ENCODE results near the gene ANKRD52. TPM values are rescaled to one million over a fixed set of nuclear protein-coding genes. Genes with fewer than 3 reads are reported as not detected.

The ANKRD52 gene
- total and polyA plus RNA-seq, 10 of the 15 experiments (the other 5 are each of a cell fraction or from before 2014, with no cell fraction given), result 0.90 to 55.3 (median 16.1) TPM

DNA sequence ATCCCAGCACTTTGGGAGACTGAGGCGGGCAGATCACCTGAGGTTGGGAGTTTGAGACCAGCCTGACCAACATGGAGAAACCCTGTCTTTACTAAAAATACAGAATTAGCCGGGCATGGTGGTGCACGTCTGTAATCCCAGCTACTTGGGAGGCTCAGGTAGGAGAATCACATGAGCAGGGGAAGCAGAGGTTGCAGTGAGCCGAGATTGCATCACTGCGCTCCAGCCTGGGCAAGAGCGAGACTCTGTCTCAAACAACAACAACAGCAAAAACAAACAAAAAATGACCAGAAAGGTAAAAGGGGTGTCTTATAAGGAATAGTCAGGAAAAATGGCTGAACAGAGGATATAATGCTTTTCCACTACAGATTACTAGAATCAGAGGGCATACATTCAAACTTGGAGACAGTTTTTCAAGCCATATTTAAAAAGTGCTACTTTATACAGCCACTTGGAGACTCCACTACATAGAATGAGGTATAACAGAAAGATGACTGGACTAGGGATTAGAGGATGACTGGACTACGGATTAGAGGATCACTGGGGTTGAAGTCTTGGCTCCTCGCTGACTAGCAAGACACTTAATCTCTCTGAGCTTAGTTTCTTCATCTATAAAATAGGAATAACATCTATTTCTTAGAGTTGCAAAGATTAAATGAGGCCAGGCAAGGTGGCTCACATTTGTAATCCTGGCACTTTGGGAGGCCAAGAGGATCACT is 46.8 kb upstream of the ANKRD52 start:
- ChIA-PET RAD21 (ENCODE audit: unreplicated experiment) (no interaction called here), POLR2A (no interaction called here), CTCF (no interaction called here), SMC1A (ENCODE audit: uncharacterized antibody, unreplicated experiment) (no interaction called here)
- DNase-seq (ENCODE audit: low read depth, low spot score), result no peak
- peaks cover 0 to 9% of the 10 kb centered on the region in 2 experiments; a peak in 2 of 4 replicates for H3K36me3 ChIP-seq (ENCODE audit: control insufficient read depth in 2 of 2, insufficient read depth in 2 of 2, low read length in 1 of 2)
- 86% methylated on average over 8 of the region's 8 CpGs for WGBS (ENCODE audit: insufficient coverage, insufficient replicate concordance, low lambda C conversion rate, missing lambda C conversion rate)
- H3K4me1 ChIP-seq (ENCODE audit: control insufficient read depth, insufficient read depth, low read length), result peaks cover 11% of the 10 kb centered on the region
- FAIRE-seq, result no peak
- intact Hi-C loops (cut with micrococcal nuclease; ENCODE audit: unreplicated experiment) (no loop called here), in situ Hi-C loops (cut with MboI) (no loop called here)
- TF ChIP-seq CHD1 (IDR thresholded peaks at IDR 0.05; ENCODE audit: low read depth, low read length) (no peak), TAF1 (IDR thresholded peaks at IDR 0.05; ENCODE audit: borderline replicate concordance, low read depth, low read length) (no peak), FOXM1 (IDR thresholded peaks at IDR 0.05; ENCODE audit: low read depth, low read length) (no peak), NR2C2 (IDR thresholded peaks at IDR 0.05; ENCODE audit: borderline replicate concordance, control insufficient read depth, insufficient read length, low read depth) (no peak), EGR1 (IDR thresholded peaks at IDR 0.05; ENCODE audit: borderline replicate concordance in 1 of 2, low read depth in 2 of 2, low read length in 2 of 2) (no peak), SMARCA5 (IDR thresholded peaks at IDR 0.05) (no peak), GATAD2B (conservative IDR thresholded peaks at IDR 0.05; ENCODE audit: low read depth) (no peak), MXI1 (IDR thresholded peaks at IDR 0.05; ENCODE audit: low read depth, low read length) (no peak), MEF2A (IDR thresholded peaks at IDR 0.05; ENCODE audit: insufficient read depth, low read depth, low read length) (no peak), FOXK2 (IDR thresholded peaks at IDR 0.05) (no peak), ZNF207 (IDR thresholded peaks at IDR 0.05; ENCODE audit: borderline replicate concordance) (no peak), NR2C1 (IDR thresholded peaks at IDR 0.05) (no peak)
- TF ChIP-seq, protein P1, sequence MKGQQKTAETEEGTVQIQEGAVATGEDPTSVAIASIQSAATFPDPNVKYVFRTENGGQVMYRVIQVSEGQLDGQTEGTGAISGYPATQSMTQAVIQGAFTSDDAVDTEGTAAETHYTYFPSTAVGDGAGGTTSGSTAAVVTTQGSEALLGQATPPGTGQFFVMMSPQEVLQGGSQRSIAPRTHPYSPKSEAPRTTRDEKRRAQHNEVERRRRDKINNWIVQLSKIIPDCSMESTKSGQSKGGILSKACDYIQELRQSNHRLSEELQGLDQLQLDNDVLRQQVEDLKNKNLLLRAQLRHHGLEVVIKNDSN (IDR thresholded peaks at IDR 0.05; ENCODE audit: borderline replicate concordance, extremely low read length, insufficient read depth, low read depth, low read length), result no peak
- TF ChIP-seq, protein P2, sequence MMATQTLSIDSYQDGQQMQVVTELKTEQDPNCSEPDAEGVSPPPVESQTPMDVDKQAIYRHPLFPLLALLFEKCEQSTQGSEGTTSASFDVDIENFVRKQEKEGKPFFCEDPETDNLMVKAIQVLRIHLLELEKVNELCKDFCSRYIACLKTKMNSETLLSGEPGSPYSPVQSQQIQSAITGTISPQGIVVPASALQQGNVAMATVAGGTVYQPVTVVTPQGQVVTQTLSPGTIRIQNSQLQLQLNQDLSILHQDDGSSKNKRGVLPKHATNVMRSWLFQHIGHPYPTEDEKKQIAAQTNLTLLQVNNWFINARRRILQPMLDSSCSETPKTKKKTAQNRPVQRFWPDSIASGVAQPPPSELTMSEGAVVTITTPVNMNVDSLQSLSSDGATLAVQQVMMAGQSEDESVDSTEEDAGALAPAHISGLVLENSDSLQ (IDR thresholded peaks at IDR 0.05), result no peak
- H3K79me2 ChIP-seq (ENCODE audit: control insufficient read depth, insufficient read depth, low read length), result peaks cover 2% of the 10 kb centered on the region
- no peak overlapping the region for H3K4me2 ChIP-seq (ENCODE audit: control insufficient read depth, insufficient read depth)
- no peaks in the 10 kb centered on the region for H4K20me1 ChIP-seq (ENCODE audit: control insufficient read depth, insufficient read depth)
- H3K9me3 ChIP-seq (replicated peaks; ENCODE audit: control insufficient read depth, insufficient read depth, low read length), result no peaks in the 10 kb centered on the region
- no peak overlapping the region for H3K4me3 ChIP-seq
- no peak overlapping the region for H3K9ac ChIP-seq (ENCODE audit: control insufficient read depth, insufficient read depth, low read length)
- no peak overlapping the region for H2AFZ ChIP-seq (ENCODE audit: control insufficient read depth, low read depth, low read length)
- BruUV-seq (replicated peaks), result no TSS peak
- no peak overlapping the region for H3K27ac ChIP-seq (ENCODE audit: control insufficient read depth, insufficient read depth)
- ATAC-seq, result no peak
- H3K27me3 ChIP-seq (replicated peaks in 1 of 2; ENCODE audit: control insufficient read depth in 2 of 2, insufficient read depth in 2 of 2, low read length in 1 of 2), result no peaks in the 10 kb centered on the region

All from GM12878 (cell line).